AG10803 (cell line): ENCODE results near the gene SNAPC4.

Experiments used
- DNase-seq: peaks from one replicate; pipeline ENCODE4 v3.0.0; 2010; ENCODE audit warnings: low read depth
- H3K4me3 ChIP-seq: 2 replicates; pipeline ENCODE4 v1.5.1; 2011; ENCODE audit warnings: mild to moderate bottlenecking, low read length, control low read depth
- CTCF ChIP-seq: conservative IDR thresholded peaks from 2 replicates; pipeline ENCODE4 v1.5.1; 2011; ENCODE audit warnings: mild to moderate bottlenecking, low read length, control low read depth, inconsistent platforms

SNAPC4 gene

GRCh38 chr9:136383436-136383835 lies 16.5 kb downstream of the SNAPC4 start:
- no peak overlapping the region for H3K4me3 ChIP-seq
- no peak for TF ChIP-seq CTCF

GRCh38 chr9:136381966-136382513 lies 17.9 kb downstream of the SNAPC4 start:
- no peak overlapping the region for H3K4me3 ChIP-seq
- DNase-seq, result no peak
- TF ChIP-seq CTCF, result no peak

More at GRCh38 chr9:136383436-136383835, 16.5 kb downstream of the SNAPC4 start:
- no peak for DNase-seq

GRCh38 chr9:136381311-136381710 lies 18.7 kb downstream of the SNAPC4 start:
- no peak for TF ChIP-seq CTCF
- DNase-seq, result no peak
- H3K4me3 ChIP-seq, result no peak overlapping the region

GRCh38 chr9:136380381-136380780 lies 19.6 kb downstream of the SNAPC4 start:
- no peak overlapping the region for H3K4me3 ChIP-seq
- TF ChIP-seq CTCF, result no peak
- no peak for DNase-seq

- no peak for DNase-seq
- no peak overlapping the region for H3K4me3 ChIP-seq
- no peak for TF ChIP-seq CTCF
Observed at GRCh38 chr9:136379891-136380290, 20.1 kb downstream of the SNAPC4 start.

GRCh38 chr9:136379401-136379800 lies 20.6 kb downstream of the SNAPC4 start:
- H3K4me3 ChIP-seq, result no peak overlapping the region
- no peak for DNase-seq
- TF ChIP-seq CTCF, result no peak

GRCh38 chr9:136379003-136379287 lies 21.0 kb downstream of the SNAPC4 start:
- no peak for DNase-seq
- H3K4me3 ChIP-seq, result no peak overlapping the region
- no peak for TF ChIP-seq CTCF
